OCI-LY1 (cell line): ENCODE results near the gene OR10A6.

Source experiments
- EZH2 ChIP-seq: fragments of 200-600 bp; sonication (generic), shearing (Covaris generic); IDR thresholded peaks from 2 replicates; pipeline ENCODE4 v1.8.0; 2017; ENCODE audit warnings: borderline replicate concordance, mixed run types, mild to moderate bottlenecking, antibody characterized with exemption, low read length, moderate library complexity, mixed read lengths
- TF ChIP-seq, protein P1 (sequence below): fragments of 200-600 bp; sonication (generic), shearing (Covaris generic); IDR thresholded peaks from 2 replicates; pipeline ENCODE4 v1.5.1; 2017; ENCODE audit warnings: mild to moderate bottlenecking, antibody characterized with exemption, low read length, moderate library complexity, mixed read lengths

DNA sequence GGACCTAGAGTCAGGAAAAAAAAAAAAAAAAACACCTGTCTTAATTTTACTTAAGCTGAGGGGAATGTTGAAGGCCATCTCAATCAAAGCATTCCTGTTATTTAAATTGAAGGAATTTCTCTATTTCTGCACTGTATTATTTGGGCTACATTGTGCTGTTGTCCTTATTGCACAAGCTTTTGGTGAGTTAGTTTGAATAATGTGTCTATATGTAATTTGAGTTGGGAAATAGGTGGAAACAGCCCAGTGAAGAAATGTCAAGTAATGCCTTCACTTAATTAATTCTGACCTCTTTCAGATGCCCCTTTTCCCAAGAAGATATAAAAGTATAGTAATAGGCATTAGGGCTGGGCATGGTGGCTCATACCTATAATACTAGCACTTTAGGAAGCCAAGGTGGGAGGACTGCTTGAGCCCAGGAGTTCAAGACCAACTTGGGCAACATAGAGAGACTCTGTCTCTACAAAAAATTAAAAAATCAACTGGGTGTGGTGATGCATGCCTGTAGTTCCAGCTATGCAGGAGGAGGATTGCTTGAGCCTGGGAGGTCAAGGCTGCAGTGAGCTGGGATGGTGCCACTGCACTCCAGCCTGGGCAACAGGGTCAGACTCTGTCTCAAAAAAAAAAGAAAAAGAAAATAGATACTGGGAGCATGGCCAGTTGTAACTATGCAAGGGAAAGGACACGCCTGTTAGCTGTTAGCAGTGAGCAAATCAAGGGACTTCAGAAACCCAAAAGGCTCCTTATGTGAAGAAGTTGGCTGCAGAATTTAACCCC lies 34.9 kb downstream of the OR10A6 start:
- TF ChIP-seq, protein P1, sequence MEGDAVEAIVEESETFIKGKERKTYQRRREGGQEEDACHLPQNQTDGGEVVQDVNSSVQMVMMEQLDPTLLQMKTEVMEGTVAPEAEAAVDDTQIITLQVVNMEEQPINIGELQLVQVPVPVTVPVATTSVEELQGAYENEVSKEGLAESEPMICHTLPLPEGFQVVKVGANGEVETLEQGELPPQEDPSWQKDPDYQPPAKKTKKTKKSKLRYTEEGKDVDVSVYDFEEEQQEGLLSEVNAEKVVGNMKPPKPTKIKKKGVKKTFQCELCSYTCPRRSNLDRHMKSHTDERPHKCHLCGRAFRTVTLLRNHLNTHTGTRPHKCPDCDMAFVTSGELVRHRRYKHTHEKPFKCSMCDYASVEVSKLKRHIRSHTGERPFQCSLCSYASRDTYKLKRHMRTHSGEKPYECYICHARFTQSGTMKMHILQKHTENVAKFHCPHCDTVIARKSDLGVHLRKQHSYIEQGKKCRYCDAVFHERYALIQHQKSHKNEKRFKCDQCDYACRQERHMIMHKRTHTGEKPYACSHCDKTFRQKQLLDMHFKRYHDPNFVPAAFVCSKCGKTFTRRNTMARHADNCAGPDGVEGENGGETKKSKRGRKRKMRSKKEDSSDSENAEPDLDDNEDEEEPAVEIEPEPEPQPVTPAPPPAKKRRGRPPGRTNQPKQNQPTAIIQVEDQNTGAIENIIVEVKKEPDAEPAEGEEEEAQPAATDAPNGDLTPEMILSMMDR: no peak
- no peak for TF ChIP-seq EZH2
